ENCODE data around the gene FOXL1.

The FOXL1 gene

DNA sequence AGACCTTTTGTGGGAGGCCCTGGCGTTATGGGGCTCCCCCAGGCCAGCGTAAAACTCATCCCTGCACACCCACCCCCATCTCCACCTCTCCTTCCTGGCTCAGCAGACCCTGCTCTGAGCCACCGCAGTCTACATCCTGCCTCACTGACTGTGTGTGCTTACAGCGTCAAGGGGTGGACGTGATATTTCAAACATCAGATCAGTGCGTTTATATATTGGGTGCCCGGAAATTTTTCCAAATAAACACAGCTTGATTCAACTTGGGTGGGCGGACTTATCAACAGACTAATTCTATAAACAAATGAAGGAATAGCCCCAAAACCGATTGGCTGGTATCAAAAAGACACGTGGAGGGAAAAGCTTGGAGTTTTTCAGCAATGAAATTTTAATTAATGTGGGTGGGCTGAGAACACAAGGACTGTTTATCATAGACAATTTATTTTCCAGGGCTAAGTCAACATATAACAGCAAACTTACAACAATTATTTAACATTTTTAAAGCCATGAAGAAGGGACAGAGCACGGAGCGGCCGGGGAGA lies at the start of gene FOXL1:
FOXL1 (plus strand) TSS at position 489 of the 539 bp plus-strand sequence. CDS start 175 bp downstream, outside the sequence.
- DNase-seq = no peak

GRCh38 chr16:86529160-86529559 lies 49.2 kb upstream of the FOXL1 start:
- DNase-seq = no peak

GRCh38 chr16:86530251-86531190 lies 47.8 kb upstream of the FOXL1 start:
- DNase-seq = no peak

- no peak for DNase-seq
Measured at GRCh38 chr16:86531191-86531545, 47.2 kb upstream of the FOXL1 start.

DNA sequence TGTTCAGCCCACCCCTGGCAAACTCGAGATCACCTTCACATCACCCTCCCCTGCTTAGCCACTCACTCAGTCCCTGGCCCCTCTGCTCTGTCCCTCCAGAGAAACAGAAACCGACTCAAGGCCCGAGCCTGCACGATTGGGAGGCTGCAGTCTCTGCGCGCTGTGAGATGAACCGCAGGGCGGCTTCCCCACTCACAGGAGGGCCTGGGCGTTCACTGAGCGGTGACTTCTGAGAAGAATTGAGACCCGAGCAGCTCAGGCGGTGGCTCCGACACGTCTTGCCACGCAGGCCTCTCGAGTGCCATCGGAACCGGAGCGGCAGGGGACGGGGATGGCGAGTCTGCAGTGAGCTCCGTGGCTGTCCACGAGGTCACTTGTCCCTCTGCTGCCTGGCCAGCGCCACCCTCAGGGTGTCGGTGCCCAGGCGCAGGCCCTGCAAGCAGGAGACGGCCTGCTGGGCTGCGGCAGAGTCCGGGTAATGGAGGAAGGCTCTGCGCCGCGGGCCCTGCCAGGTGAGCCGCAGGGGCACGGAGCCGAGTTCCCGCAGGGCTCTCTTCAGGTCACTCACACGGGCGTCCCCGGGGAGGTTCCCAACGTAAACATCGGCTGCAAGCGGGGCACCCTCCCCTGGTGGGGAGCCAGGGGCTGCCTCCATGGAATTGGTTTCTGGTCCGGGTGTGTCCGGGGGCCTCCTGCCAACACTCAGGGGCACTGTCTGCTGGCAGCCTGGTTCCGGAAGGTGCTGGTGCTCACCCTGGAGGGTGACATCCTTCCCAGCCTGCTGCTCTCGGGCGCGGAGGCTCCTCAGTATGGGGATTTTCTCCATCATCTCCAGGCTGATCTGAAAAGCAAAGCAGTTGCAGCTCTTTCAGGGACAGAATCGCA lies 46.5 kb upstream of the FOXL1 start:
- no peak for DNase-seq

- no peak for DNase-seq
Measured at GRCh38 chr16:86532526-86532815, 45.9 kb upstream of the FOXL1 start.

DNA sequence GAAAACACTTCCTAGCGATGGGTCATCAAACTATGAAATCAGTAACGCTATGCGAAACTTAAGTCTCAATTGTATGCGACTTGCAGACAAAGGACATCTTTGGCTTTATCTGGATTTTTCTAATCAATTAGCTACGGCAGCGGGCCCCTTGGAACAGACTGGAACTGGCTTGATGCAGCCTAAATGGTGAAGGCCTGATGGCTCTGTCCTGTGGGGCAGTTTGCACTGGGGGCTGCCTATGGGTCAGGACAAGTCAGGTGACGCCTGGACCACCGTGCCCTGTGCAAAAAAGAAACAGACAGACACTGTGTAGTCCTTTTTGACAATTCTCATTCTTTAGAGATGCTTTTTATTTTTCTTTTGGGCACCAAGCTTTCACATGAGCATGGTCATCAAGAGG lies 45.3 kb upstream of the FOXL1 start:
- DNase-seq = no peak

GRCh38 chr16:86533767-86534351 lies 44.5 kb upstream of the FOXL1 start:
- DNase-seq = no peak

- no peak for DNase-seq
Measured at GRCh38 chr16:86534779-86535615, 43.4 kb upstream of the FOXL1 start.

GRCh38 chr16:86536621-86537020 lies 41.7 kb upstream of the FOXL1 start:
- no peak for DNase-seq

- DNase-seq = no peak
Measured at GRCh38 chr16:86537486-86537885, 40.9 kb upstream of the FOXL1 start.

DNA sequence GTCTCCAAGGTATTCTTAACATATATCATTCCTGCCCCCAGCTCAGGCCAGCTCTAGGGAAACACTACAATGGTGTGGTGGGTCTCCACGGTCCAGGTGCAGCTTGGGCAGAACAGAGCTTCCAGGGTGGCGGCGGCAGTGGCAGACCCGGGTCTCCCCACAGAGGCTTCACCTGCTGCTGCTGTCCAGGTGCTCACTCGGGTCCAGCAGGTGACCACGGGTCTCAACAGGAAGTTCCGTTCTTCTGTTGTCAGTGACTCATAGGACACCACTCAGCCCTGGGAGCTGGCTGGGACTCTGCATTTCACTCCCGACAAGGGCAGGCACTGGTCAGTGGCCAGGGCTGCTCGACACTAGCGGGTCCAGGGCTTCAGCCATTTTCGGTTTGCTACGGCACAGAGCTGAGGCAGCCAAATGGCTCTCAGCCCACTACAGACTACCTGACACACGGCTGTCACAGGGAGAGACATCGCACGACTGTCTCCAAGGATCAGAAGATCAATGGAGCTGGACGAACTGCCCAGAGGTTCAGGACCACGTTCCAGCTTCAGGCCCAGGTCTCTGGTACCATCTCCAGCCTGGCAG lies 40.1 kb upstream of the FOXL1 start:
- no peak for DNase-seq

GRCh38 chr16:86540894-86541293 lies 37.5 kb upstream of the FOXL1 start:
- DNase-seq = no peak

- no peak for DNase-seq
Measured at GRCh38 chr16:86541560-86541959, 36.8 kb upstream of the FOXL1 start.

DNA sequence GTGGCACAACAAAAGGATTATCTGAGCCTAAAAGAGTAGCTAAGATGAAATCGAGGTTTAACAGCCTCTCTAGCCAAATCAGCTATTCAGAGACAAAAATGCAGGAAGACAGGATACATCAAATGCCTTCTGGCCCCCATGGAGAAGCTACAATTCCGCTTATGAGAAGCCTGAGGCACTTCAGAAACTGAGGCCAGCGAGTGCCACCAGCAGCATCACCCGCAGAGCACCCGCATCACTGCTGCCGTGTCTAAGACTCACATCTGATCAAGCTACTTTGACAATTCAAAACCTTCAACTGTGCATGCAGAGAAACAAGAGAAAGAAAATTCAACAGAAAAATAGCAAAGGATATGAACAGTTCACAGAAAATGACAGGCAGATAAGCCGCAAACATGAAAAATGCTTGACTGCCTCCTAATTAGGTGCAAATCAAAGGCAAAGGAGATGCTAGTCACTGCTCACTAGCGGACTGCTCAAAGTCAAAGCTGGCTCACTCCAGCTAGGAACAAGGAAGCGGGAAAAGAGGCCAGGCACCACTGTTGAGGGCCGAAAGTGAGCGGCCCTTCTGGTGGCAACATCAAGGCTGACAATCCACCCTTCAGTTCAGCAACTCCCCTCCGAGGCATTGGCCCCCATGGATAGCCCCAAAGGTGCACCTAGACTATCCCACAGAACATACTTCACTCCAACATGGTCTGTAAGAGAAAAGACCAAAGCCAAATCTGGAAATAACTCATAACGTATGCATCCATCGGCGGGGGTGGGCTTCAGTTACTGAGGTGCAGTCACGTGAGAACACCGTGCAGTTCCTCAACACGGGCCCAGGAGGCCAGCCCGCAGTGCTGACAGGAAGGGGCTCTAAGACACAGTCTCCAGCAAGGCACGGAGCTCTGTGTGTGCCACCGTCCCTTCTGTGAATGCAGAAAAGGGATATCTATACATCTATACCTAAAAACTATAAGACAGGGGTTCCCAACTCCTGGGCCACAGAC lies 35.3 kb upstream of the FOXL1 start:
- no peak for DNase-seq

GRCh38 chr16:86545481-86545880 lies 32.9 kb upstream of the FOXL1 start:
- DNase-seq = no peak

- DNase-seq = no peak
Measured at GRCh38 chr16:86545954-86546637, 32.3 kb upstream of the FOXL1 start.

- no peak for DNase-seq
Measured at GRCh38 chr16:86546638-86547013, 31.7 kb upstream of the FOXL1 start.

DNA sequence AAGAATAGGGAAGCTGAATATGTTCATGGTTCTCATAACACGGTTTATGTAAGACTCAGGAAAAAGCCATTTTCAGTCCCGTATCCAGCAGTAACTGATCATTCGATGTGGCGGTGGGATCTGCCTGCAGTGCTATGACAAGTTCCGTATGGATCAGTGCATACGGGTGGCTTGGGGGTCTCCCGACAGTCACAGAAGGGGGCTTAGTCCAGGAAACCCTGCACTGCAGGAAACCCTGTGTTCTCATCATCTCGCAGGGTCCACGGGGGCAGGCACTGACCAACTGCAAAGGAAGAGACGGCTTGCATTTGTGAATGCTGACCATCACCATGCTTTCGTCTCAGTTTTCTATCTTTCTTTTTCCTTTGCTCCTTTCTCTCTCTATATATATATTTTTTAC lies 31.1 kb upstream of the FOXL1 start:
- DNase-seq = no peak

All from DMS79 (cell line).